A673 (cell line): Measurements from ENCODE around the gene ENTPD2. TPM values are rescaled to one million over a fixed set of nuclear protein-coding genes. Genes with fewer than 3 reads are reported as not detected.
A peak's percentile ranks its signal among the peaks of the same experiment; 100 is the strongest.

Experiments
- BruUV-seq: library from RNA; stranded (reverse); fragments of 400-500 nt; replicated peaks from 2 replicates; lab custom pipeline; 2021; lab: Mats Ljungman, UMichigan
- CTCF ChIA-PET: fragments of 300-600 bp; sonication (Branson Sonifier 250); formaldehyde crosslinking; loops from one replicate; lab custom pipeline; 2022; ENCODE audit warnings: antibody characterized with exemption; lab: Charles Lee
- POLR2A ChIA-PET: fragments of 300-600 bp; sonication (Branson Sonifier 250); formaldehyde crosslinking; loops from one replicate; lab custom pipeline; 2022; ENCODE audit warnings: antibody characterized with exemption; ENCODE audit not compliant: low non-redundant PET; lab: Charles Lee
- DNase-seq: peaks from one replicate; pipeline ENCODE4 v3.0.0-alpha.2; 2015; ENCODE audit warnings: low spot score
- H3K27ac ChIP-seq: fragments of 200-600 bp; sonication (generic); 2 replicates; pipeline ENCODE4 v1.5.1; 2016; ENCODE audit warnings: mixed run types, low read depth, mild to moderate bottlenecking, mixed read lengths, antibody characterized with exemption, low read length; ENCODE audit not compliant: poor library complexity, severe bottlenecking
- H3K27me3 ChIP-seq: fragments of 200-600 bp; sonication (generic); replicated peaks from 2 replicates; pipeline ENCODE4 v1.6.1; 2017; ENCODE audit warnings: mixed run types, low read depth, mild to moderate bottlenecking, mixed read lengths, antibody characterized with exemption, low read length; ENCODE audit not compliant: insufficient read depth, poor library complexity
- H3K36me3 ChIP-seq: fragments of 200-600 bp; sonication (generic); 2 replicates; pipeline ENCODE4 v1.6.1; 2016; ENCODE audit warnings: mixed run types, mild to moderate bottlenecking, mixed read lengths, antibody characterized with exemption, low read length; ENCODE audit not compliant: insufficient read depth, poor library complexity, severe bottlenecking
- H3K4me1 ChIP-seq: fragments of 200-600 bp; sonication (generic); 2 replicates; pipeline ENCODE4 v1.6.1; 2017; ENCODE audit warnings: mixed run types, mild to moderate bottlenecking, mixed read lengths, antibody characterized with exemption, low read length; ENCODE audit not compliant: insufficient read depth, poor library complexity, severe bottlenecking
- H3K4me3 ChIP-seq: fragments of 200-600 bp; sonication (generic); 2 replicates; pipeline ENCODE4 v1.5.1; 2016; ENCODE audit warnings: low read depth, mixed run types, mild to moderate bottlenecking, mixed read lengths, low read length; ENCODE audit not compliant: poor library complexity, severe bottlenecking
- H3K9me3 ChIP-seq: fragments of 200-600 bp; sonication (generic); 2 replicates; pipeline ENCODE4 v1.6.1; 2016; ENCODE audit warnings: mixed run types, low read depth, mild to moderate bottlenecking, mixed read lengths, antibody characterized with exemption, low read length; ENCODE audit not compliant: poor library complexity, severe bottlenecking
- EZH2 ChIP-seq: fragments of 200-600 bp; sonication (generic); IDR thresholded peaks from 2 replicates; pipeline ENCODE4 v1.6.1; 2017; ENCODE audit warnings: borderline replicate concordance, low read depth, mild to moderate bottlenecking, mixed read lengths, antibody characterized with exemption, low read length; ENCODE audit not compliant: poor library complexity, severe bottlenecking
- intact Hi-C: fragments of 100-400 bp; cut with micrococcal nuclease; formaldehyde crosslinking; loops from one replicate; pipeline ENCODE4 v1.10.0; 2022; ENCODE audit not compliant: unreplicated experiment
- total RNA-seq: library from RNA; stranded (reverse); gene quantifications from 2 replicates; pipeline ENCODE4 v1.2.3, GENCODE V29; 2021
- TF ChIP-seq, protein P1 (sequence below): fragments of 300-800, 200-600 bp; sonication (generic); conservative IDR thresholded peaks from 2 replicates; pipeline ENCODE4 v1.5.1; 2017; ENCODE audit warnings: low read depth, mild to moderate bottlenecking, antibody characterized with exemption, low read length, moderate library complexity, mixed read lengths

ENTPD2 gene
- total RNA-seq, 1 experiment from 2014 or later: not detected

DNA sequence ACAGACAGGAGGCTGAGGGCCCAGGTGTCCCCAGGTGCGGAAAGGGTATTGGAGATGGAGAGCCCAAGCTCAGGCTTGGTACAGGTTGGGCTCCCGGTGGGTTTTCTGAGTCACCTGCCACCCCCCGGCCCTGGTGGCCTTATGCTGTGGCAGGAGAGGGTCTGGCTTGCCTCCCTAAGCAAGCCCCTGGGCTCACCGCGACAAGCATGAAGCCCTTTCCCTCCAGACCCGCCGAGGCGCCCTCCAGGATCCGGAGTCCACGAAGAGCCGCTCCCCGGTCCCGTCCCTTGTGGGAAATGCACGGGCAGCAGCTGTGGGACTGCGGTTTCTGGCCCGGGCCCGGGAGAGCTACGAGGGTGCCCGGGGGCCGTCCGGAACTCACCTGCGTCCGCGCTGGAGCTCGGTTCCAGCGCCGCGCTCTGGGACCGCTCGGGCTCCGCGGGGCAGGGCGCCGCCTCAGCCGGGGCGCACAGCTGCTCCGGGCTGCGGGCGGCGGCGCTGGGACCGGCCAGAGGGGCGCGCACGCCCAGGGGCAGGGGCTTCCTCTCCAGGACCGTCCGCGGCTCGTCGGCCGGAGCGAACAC, 15.7 kb upstream of the ENTPD2 start:
- DNase-seq: no peak
- Histone ChIP-seq H3K9me3 (no peaks in the 10 kb centered on the region), H3K4me1 (peaks cover 15% of the 10 kb centered on the region), H3K27ac (peak overlapping the region; percentile 68), H3K36me3 (peaks cover 7% of the 10 kb centered on the region), H3K27me3 (no peaks in the 10 kb centered on the region), H3K4me3 (peak overlapping the region; percentile 61)
- no TSS peak for BruUV-seq
- TF ChIP-seq, protein P1, sequence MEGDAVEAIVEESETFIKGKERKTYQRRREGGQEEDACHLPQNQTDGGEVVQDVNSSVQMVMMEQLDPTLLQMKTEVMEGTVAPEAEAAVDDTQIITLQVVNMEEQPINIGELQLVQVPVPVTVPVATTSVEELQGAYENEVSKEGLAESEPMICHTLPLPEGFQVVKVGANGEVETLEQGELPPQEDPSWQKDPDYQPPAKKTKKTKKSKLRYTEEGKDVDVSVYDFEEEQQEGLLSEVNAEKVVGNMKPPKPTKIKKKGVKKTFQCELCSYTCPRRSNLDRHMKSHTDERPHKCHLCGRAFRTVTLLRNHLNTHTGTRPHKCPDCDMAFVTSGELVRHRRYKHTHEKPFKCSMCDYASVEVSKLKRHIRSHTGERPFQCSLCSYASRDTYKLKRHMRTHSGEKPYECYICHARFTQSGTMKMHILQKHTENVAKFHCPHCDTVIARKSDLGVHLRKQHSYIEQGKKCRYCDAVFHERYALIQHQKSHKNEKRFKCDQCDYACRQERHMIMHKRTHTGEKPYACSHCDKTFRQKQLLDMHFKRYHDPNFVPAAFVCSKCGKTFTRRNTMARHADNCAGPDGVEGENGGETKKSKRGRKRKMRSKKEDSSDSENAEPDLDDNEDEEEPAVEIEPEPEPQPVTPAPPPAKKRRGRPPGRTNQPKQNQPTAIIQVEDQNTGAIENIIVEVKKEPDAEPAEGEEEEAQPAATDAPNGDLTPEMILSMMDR: no peak
- TF ChIP-seq EZH2: no peak
- intact Hi-C loops: no loop called here
- ChIA-PET CTCF (interaction anchor here (0.6 to 1.8 kb wide), 4 partner anchors 17 to 369 kb away, joined by 3 to 4 read pairs (median 4); no protein-coding TSS in a partner anchor), POLR2A (interaction anchor here (0.7 kb wide), 1 partner anchor 17 kb away, joined by 7 read pairs; the partner anchor contains the start of gene MAN1B1)

DNA sequence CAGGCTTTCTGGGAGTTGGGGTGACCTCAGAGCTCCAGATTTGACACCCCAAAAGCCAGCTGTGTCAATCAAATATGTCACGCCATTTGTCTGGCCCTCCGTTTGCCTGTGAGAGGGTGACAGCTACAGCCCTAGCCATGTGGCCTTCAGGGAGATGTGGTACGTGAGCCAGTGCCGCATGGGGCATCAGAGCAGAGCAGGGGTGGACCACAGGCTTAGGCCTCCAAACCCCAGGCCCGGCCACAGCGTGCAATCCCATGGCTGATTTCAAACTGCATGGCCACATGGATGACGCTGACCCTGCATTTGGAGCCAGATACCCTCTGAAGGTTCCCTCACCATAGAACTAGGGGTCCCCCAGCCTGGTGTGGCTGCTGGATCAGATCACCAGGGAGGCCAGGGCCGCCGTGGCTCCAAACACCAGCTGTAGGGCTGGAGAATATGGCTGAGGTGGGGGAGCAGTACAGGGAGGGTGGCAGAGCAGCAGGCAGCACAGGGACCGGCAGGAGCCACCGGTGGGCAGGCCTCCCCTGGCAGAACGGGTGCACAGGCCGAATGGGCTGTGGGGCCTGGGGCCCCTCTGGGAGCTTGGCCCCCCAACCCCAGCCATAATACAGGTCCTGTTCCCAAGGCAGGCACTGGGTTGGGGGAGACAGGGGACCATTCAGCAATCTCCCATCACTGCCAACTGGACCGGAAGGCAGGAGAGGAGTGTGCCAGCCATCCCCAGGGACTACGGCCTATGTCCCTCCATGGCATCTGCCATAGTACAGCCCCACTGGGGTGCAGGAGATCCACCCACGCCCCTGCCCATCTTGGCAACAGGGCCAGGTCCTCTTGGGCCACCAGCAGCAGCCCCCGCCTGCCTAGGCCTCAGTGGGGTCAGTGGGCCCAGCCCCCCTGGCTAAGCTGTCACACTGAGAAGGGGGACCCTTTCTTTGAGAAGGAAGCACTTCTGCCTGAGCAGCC, 15.0 kb upstream of the ENTPD2 start:
- ChIA-PET CTCF (interaction anchor here (0.6 to 2.0 kb wide), 8 partner anchors 16 to 368 kb away, joined by 3 to 11 read pairs (median 5); partner anchors contain the start of gene MAN1B1), POLR2A (no interaction called here)
- intact Hi-C loops: no loop called here
- peaks cover 7% of the 10 kb centered on the region for H3K36me3 ChIP-seq
- H3K27me3 ChIP-seq: no peaks in the 10 kb centered on the region
- no peak for DNase-seq
- no peaks in the 10 kb centered on the region for H3K9me3 ChIP-seq
- TF ChIP-seq, protein P1: no peak
- H3K27ac ChIP-seq: no peak overlapping the region
- peak overlapping the region; percentile 61 for H3K4me3 ChIP-seq
- no TSS peak for BruUV-seq
- peaks cover 15% of the 10 kb centered on the region for H3K4me1 ChIP-seq

DNA sequence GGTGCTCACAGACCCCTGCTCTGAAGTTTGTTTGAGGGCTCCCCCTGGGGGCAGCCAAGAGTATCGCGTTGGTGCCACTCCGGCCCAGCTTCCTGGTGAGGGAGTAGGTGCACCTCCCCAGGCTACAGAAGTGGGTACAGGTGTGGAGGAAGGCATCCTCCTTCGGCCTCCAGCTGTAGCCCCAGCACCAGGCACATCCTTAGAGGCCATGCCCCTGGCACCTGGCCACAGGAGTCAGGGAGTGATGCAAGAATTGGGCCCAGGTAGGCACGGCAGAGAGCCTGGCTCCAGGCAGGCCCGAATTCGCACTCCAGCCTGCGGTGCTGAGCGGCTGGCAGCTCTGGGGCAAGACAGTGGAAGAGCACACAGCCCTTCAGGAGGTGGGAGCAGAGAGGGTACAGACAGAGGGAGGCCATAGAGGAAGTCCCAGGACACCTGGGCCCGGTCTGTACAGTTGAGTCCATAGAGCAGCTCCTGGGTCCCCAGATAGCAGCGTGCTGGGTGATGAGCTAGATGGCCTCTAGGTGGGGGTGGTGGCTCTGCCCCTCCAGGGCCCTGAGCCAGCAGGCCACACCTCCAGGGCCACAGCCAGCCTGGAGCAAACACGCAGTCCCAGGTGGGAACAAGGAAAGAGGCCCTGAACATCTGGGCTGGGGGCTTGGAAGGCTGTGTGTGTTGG, 14.1 kb upstream of the ENTPD2 start:
- Histone ChIP-seq H3K27me3 (no peaks in the 10 kb centered on the region), H3K36me3 (peaks cover 7% of the 10 kb centered on the region), H3K27ac (no peak overlapping the region), H3K9me3 (no peaks in the 10 kb centered on the region), H3K4me1 (peaks cover 15% of the 10 kb centered on the region), H3K4me3 (peak overlapping the region; percentile 61)
- CTCF ChIA-PET: interaction anchor here (0.6 to 2.0 kb wide), 14 partner anchors 9 to 289 kb away, joined by 3 to 11 read pairs (median 5); partner anchors contain the start of genes FUT7, MAN1B1, NPDC1 and UAP1L1
- POLR2A ChIA-PET: no interaction called here
- peak; percentile 88 for DNase-seq
- intact Hi-C loops: no loop called here
- no TSS peak for BruUV-seq
- TF ChIP-seq EZH2: no peak
- TF ChIP-seq, protein P1: peak; percentile 77
